AG10803 (cell line): ENCODE results near the gene CHTF8.

Source experiments
- DNase-seq: peaks from one replicate; pipeline ENCODE4 v3.0.0; 2010; ENCODE audit warnings: low read depth
- H3K4me3 ChIP-seq: 2 replicates; pipeline ENCODE4 v1.5.1; 2011; ENCODE audit warnings: mild to moderate bottlenecking, low read length, control low read depth
- TF ChIP-seq, protein P1 (sequence below): conservative IDR thresholded peaks from 2 replicates; pipeline ENCODE4 v1.5.1; 2011; ENCODE audit warnings: mild to moderate bottlenecking, low read length, control low read depth, inconsistent platforms

CHTF8 gene

DNA sequence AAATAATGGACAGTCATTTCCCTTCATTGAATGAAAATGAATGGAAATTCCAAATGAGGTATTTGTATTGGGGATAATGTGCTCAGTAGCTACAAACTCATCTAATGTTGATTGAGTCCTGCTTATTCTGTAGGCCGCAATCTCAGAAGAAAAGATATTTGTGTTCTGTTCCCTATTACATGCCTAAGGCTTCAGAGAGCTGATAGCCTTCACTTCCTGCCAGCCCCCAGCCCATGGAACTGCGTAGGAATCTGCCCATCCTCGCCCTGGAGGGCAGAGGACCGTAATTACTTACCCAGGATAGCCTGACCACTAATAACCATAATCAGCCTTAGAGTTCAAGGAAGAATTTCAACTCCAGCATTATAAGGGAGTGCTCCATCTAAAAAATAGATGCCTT, 36.7 kb upstream of the CHTF8 start:
- TF ChIP-seq, protein P1, sequence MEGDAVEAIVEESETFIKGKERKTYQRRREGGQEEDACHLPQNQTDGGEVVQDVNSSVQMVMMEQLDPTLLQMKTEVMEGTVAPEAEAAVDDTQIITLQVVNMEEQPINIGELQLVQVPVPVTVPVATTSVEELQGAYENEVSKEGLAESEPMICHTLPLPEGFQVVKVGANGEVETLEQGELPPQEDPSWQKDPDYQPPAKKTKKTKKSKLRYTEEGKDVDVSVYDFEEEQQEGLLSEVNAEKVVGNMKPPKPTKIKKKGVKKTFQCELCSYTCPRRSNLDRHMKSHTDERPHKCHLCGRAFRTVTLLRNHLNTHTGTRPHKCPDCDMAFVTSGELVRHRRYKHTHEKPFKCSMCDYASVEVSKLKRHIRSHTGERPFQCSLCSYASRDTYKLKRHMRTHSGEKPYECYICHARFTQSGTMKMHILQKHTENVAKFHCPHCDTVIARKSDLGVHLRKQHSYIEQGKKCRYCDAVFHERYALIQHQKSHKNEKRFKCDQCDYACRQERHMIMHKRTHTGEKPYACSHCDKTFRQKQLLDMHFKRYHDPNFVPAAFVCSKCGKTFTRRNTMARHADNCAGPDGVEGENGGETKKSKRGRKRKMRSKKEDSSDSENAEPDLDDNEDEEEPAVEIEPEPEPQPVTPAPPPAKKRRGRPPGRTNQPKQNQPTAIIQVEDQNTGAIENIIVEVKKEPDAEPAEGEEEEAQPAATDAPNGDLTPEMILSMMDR: no peak
- no peak overlapping the region for H3K4me3 ChIP-seq
- no peak for DNase-seq

DNA sequence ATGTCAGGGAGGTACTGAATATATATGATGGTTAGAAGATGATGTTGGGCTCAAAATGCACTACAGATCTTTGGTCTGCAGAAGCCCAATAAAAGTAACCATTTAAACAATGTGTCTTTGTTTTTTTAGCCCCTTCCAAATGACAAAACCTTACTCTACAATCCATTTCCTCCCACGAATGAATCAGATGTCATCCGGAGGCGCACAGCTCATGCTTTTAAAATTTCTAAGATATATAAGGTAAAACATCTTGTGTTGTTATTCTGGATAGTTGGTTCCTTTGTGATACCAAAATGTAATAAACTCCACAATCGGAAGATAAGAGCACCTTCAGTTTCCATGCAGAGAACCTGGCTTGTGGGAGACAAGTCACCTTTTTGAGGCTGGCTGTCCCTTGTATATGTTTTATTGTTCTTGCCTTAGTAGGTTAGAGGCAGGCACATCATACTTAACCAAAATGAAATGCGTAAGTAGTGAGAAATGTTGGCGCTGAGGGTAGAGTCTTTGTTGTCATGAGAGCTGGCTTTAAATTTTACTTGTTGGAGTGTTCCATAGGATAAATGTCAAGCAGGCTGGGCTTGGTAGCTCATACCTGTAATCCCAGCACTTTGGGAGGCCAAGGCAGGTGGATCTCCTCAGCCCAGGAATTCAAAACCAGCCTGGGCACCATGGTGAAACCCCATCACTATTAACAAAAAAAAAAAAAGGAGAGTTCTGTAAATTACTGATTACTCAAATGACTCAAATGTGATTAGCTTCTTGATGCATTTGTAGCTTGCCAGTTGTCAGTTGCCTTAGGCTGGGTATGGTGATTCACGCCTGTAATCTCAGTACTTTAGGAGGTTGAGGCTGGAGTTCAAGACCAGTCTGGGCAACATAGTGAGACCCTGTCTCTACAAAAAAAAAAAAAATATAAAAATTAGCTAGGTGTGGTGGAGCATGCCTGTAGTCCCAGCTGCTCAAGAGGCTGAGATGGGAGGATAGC, 34.9 kb upstream of the CHTF8 start:
- TF ChIP-seq, protein P1: no peak
- no peak overlapping the region for H3K4me3 ChIP-seq
- no peak for DNase-seq

DNA sequence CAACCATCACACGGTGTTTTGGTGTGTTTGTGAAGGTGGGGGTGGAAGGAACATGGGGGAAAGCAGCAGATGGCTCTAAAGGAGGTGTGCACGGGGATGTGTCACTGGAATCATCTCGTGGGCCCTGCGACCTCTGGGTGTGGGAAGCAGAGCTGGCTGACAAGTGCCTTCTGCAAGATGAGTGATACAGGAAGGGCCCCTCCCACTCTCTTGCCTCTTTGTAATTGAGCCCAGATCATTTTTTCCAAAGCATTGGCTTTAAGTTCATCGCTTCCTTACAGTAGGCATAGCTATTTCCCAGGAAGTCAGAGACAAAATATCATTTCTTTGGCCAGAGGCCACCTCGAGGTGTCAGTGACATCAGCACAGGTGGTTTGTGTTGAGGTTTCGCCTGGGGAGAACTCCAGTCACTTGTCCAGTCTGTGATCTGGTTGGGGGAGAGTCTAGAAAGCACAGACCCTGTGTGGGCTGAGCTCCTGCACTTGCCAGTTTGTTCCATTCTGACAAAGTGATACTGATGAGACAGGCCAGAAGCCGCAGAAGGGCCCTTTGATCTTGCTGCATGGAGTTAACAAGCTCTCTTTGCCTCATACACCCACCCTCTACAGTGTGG, 33.9 kb upstream of the CHTF8 start:
- no peak for DNase-seq
- TF ChIP-seq, protein P1: no peak
- no peak overlapping the region for H3K4me3 ChIP-seq

DNA sequence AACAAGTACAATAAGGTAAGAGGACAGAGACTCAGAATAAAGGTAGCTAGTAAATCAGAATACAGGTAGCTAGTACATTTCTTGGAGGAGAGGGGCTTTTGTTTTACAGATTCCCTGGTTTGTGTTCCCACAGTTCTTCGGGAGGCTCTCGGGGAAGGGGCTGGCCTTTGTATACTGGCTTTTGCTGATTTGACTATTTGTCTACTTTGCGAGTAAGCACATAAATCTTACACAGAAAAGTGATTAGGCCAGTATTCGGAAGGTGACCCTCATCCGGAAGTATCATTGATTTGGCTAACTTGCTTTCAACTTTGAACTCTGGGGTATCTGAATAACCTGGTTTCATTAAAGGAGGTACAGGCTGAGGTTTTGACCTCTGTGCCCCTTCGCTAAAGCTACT, 33.2 kb upstream of the CHTF8 start:
- H3K4me3 ChIP-seq: no peak overlapping the region
- TF ChIP-seq, protein P1: no peak
- DNase-seq: no peak

DNA sequence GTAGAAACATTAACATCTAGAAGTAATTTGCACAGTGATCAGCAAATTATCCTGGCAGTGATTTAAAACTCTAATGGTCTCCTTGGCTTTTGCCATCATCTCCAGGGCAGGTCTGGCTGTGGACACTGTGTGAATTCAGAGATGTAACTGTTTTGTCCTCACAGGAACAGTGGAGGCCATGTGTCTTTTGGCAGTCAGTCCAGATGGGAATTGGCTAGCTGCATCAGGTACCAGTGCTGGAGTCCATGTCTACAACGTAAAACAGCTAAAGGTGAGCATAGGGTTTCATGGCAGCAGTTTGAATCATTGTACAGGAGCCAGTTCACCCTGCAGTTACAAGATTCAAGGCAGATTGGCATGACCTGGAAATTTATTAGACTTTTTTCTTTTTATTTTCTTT, 27.8 kb upstream of the CHTF8 start:
- TF ChIP-seq, protein P1: no peak
- H3K4me3 ChIP-seq: no peak overlapping the region
- DNase-seq: no peak

DNA sequence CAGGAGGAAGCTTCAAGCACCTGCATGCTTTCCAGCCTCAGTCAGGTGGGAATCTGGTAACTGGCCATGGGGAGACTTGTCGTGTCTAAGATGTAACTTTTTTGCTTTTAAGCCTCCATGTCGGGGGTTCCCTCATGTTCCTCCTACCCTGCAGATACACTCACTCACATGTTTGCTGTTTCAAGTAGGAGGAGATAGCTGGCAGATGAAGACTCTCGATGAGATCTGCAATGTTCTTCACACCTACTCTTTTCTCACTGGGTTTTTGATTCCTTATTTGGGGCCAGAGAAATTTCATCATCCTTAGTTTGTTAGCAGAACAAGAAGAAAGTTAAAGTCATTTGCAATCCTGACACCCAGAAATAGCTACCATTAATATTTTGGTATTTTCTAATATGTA, 24.8 kb upstream of the CHTF8 start:
- TF ChIP-seq, protein P1: no peak
- H3K4me3 ChIP-seq: no peak overlapping the region
- DNase-seq: no peak
